GM04503 (cell line): ENCODE results near the gene CCDC12.
"Not testable (repeated sequence)": the region's sequence is repeated elsewhere in the genome, so short reads cannot be mapped to it uniquely, and the experiment has no call there.

Experiments used
- DNase-seq: peaks from one replicate; pipeline ENCODE4 v3.0.0-alpha.2; 2012; ENCODE audit warnings: low read depth

The CCDC12 gene

GRCh38 chr3:46922426-46922825 lies 54.1 kb downstream of the CCDC12 start:
- DNase-seq, result no peak

- no peak for DNase-seq
Observed at GRCh38 chr3:46921871-46922271, 54.7 kb downstream of the CCDC12 start.

- no peak for DNase-seq
Observed at GRCh38 chr3:46921041-46921440, 55.5 kb downstream of the CCDC12 start.

- no peak for DNase-seq
Observed at GRCh38 chr3:46918634-46919033, 57.9 kb downstream of the CCDC12 start.

GRCh38 chr3:46918202-46918601 lies 58.3 kb downstream of the CCDC12 start:
- no peak for DNase-seq

GRCh38 chr3:46917257-46917656 lies 59.3 kb downstream of the CCDC12 start:
- DNase-seq, result no peak

GRCh38 chr3:46916799-46917198 lies 59.7 kb downstream of the CCDC12 start:
- DNase-seq, result no peak

- no peak for DNase-seq
Observed at GRCh38 chr3:46916278-46916677, 60.3 kb downstream of the CCDC12 start.

- no peak for DNase-seq
Observed at GRCh38 chr3:46915297-46915822, 61.2 kb downstream of the CCDC12 start.

- no peak for DNase-seq
Observed at GRCh38 chr3:46914849-46915248, 61.7 kb downstream of the CCDC12 start.

- DNase-seq, result no peak
Observed at GRCh38 chr3:46913644-46914043, 62.9 kb downstream of the CCDC12 start.

GRCh38 chr3:46912986-46913385 lies 63.6 kb downstream of the CCDC12 start:
- DNase-seq, result no peak

- not testable (repeated sequence) for DNase-seq
Observed at GRCh38 chr3:46910914-46911313, 65.6 kb downstream of the CCDC12 start.

- DNase-seq, result no peak
Observed at GRCh38 chr3:46910166-46910760, 66.3 kb downstream of the CCDC12 start.

- no peak for DNase-seq
Observed at GRCh38 chr3:46909535-46910161, 66.9 kb downstream of the CCDC12 start.

- DNase-seq, result no peak
Observed at GRCh38 chr3:46908986-46909534, 67.5 kb downstream of the CCDC12 start.

- DNase-seq, result no peak
Observed at GRCh38 chr3:46908294-46908985, 68.1 kb downstream of the CCDC12 start.

GRCh38 chr3:46907960-46908293 lies 68.6 kb downstream of the CCDC12 start:
- no peak for DNase-seq

- DNase-seq, result no peak
Observed at GRCh38 chr3:46907271-46907670, 69.3 kb downstream of the CCDC12 start.

GRCh38 chr3:46906471-46907058 lies 70.0 kb downstream of the CCDC12 start:
- no peak for DNase-seq

- no peak for DNase-seq
Observed at GRCh38 chr3:46905661-46906451, 70.7 kb downstream of the CCDC12 start.

GRCh38 chr3:46905213-46905560 lies 71.4 kb downstream of the CCDC12 start:
- DNase-seq, result no peak
